Mesendoderm (in vitro differentiated cells): ENCODE data around the gene SRRM3.

Source experiments
- DNase-seq: peaks from one replicate; pipeline ENCODE4 v3.0.0; 2013
- H2AK5ac ChIP-seq: 2 replicates; pipeline ENCODE4 v1.6.1; 2013; ENCODE audit warnings: low read length, inconsistent platforms
- H2BK120ac ChIP-seq: 2 replicates; pipeline ENCODE4 v1.6.1; 2013; ENCODE audit warnings: low read depth, mild to moderate bottlenecking, low read length, moderate library complexity, mixed read lengths
- H2BK15ac ChIP-seq: replicated peaks from 2 replicates; pipeline ENCODE4 v1.6.1; 2013; ENCODE audit warnings: low read depth, mild to moderate bottlenecking, moderate library complexity
- H2BK5ac ChIP-seq: 2 replicates; pipeline ENCODE4 v1.6.1; 2013; ENCODE audit warnings: low read length, inconsistent platforms
- H3K18ac ChIP-seq: 2 replicates; pipeline ENCODE4 v1.6.1; 2013; ENCODE audit warnings: mild to moderate bottlenecking, low read length, mixed read lengths
- H3K23ac ChIP-seq: one replicate; pipeline ENCODE4 v1.6.1; 2013; ENCODE audit warnings: low read length
- H3K27ac ChIP-seq: 2 replicates; pipeline ENCODE4 v1.5.1; 2013; ENCODE audit warnings: low read depth, mild to moderate bottlenecking, inconsistent platforms, low read length, moderate library complexity
- H3K27me3 ChIP-seq: 2 replicates; pipeline ENCODE4 v1.6.1; 2013; ENCODE audit warnings: low read length, control low read depth, mild to moderate bottlenecking, inconsistent platforms; ENCODE audit not compliant: insufficient read depth, poor library complexity
- H3K36me3 ChIP-seq: 2 replicates; pipeline ENCODE4 v1.6.1; 2013; ENCODE audit warnings: low read length, inconsistent platforms; ENCODE audit not compliant: control insufficient read depth, insufficient read depth
- H3K4ac ChIP-seq: one replicate; pipeline ENCODE4 v1.6.1; 2013; ENCODE audit warnings: low read depth, mild to moderate bottlenecking, low read length, moderate library complexity
- H3K4me1 ChIP-seq: 2 replicates; pipeline ENCODE4 v1.6.1; 2013; ENCODE audit warnings: low read depth, low read length, inconsistent platforms; ENCODE audit not compliant: control insufficient read depth
- H3K4me2 ChIP-seq: 2 replicates; pipeline ENCODE4 v1.6.1; 2013; ENCODE audit warnings: low read length
- H3K4me3 ChIP-seq: 2 replicates; pipeline ENCODE4 v1.5.1; 2013; ENCODE audit warnings: mild to moderate bottlenecking, low read length
- H3K56ac ChIP-seq: one replicate; pipeline ENCODE4 v1.6.1; 2013; ENCODE audit warnings: low read length
- H3K79me1 ChIP-seq: 2 replicates; pipeline ENCODE4 v1.6.1; 2013; ENCODE audit warnings: low read length, inconsistent platforms
- H3K79me2 ChIP-seq: 2 replicates; pipeline ENCODE4 v1.6.1; 2013; ENCODE audit warnings: mild to moderate bottlenecking, low read length; ENCODE audit not compliant: control insufficient read depth, insufficient read depth
- H3K9ac ChIP-seq: 2 replicates; pipeline ENCODE4 v1.6.1; 2013; ENCODE audit warnings: low read length, inconsistent platforms
- H4K5ac ChIP-seq: one replicate; pipeline ENCODE4 v1.6.1; 2013; ENCODE audit warnings: low read length
- H4K8ac ChIP-seq: one replicate; pipeline ENCODE4 v1.6.1; 2013; ENCODE audit warnings: low read depth, mild to moderate bottlenecking, control low read depth, low read length, moderate library complexity
- WGBS: extraction: QIAGEN DNeasy Blood & Tissue Kit; methylation state at CpG from one replicate; pipeline ENCODE4 v1.1.7; 2013; ENCODE audit warnings: low lambda C conversion rate, missing lambda C conversion rate; ENCODE audit not compliant: insufficient coverage; ENCODE audit errors: extremely low coverage; 5-methylcytosine and 5-hydroxymethylcytosine counted together

SRRM3 gene

DNA sequence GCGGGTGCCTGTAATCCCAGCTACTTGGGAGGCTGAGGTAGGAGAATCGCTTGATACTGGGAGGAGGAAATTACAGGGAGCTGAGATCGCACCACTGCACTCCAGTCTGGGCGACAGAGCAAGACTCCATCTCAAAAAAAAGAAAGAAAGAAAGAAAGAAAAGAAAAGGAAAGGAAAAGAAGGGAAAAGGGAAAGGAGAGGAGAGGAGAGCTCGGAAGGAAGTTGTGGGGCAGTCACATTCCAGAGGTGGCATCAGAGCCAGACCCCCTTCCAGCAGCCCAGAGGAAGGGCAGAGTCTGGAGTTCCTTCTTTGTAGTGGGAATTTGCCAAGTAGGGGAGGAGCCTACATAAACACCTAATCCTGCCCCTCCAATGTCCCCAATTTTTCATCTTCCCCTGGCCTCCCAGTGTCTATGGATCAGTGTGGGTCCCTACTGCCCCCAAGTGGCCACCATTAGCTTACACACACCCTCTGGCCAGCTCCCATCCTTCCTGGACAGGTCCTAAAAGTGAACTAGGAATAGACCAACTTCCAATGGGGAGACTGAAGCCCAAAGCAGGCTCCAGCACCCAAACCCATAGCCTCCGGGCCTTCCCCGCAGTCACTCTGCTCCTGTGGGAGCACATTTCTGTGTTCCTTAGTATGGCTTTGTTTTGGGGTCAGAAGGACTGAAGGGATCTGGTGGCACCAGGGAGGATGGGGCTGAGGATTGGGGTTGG lies 61.1 kb downstream of the SRRM3 start:
- Histone ChIP-seq H3K18ac (no peak overlapping the region), H2BK15ac (no peak overlapping the region), H3K4me3 (no peak overlapping the region), H3K79me2 (no peaks in the 10 kb centered on the region), H4K8ac (no peak overlapping the region), H3K9ac (no peak overlapping the region), H3K56ac (no peak overlapping the region), H4K5ac (no peak overlapping the region), H3K36me3 (no peaks in the 10 kb centered on the region), H3K23ac (no peak overlapping the region), H2AK5ac (no peak overlapping the region), H2BK120ac (no peak overlapping the region), H2BK5ac (no peak overlapping the region), H3K4me1 (no peaks in the 10 kb centered on the region), H3K79me1 (no peaks in the 10 kb centered on the region), H3K27ac (no peak overlapping the region), H3K27me3 (no peaks in the 10 kb centered on the region), H3K4ac (no peak overlapping the region), H3K4me2 (no peak overlapping the region)
- WGBS: no CpG with 5 or more reads among the region's 7 CpGs
- DNase-seq: peak; percentile 85

DNA sequence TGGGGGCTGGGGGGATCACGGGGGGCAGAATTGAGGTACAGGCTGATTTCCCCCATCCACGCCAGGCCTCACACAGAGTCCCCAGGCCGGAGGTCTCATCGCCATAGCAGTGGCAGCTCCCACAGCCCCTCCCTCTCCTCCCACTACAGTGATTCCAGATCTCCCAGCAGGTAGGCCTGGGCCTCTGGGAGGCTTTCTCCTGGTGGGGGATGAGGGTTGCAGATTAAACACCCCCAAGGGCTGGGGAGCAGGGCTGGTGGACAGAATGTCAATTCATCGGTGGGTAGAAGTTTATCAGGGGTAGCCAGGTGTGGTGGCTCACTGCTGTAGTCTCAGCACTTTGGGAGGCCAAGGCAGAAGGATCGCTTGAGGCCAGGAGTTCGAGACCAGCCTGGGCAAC lies 63.6 kb downstream of the SRRM3 start:
- Histone ChIP-seq H3K36me3 (no peaks in the 10 kb centered on the region), H3K79me2 (no peaks in the 10 kb centered on the region), H3K9ac (no peak overlapping the region), H3K4ac (no peak overlapping the region), H3K56ac (no peak overlapping the region), H2BK120ac (no peak overlapping the region), H3K4me2 (no peak overlapping the region), H3K79me1 (no peaks in the 10 kb centered on the region), H2BK15ac (no peak overlapping the region), H2AK5ac (no peak overlapping the region), H3K18ac (no peak overlapping the region), H3K4me3 (no peak overlapping the region), H3K27me3 (no peaks in the 10 kb centered on the region), H3K4me1 (no peaks in the 10 kb centered on the region), H4K5ac (no peak overlapping the region), H4K8ac (no peak overlapping the region), H3K23ac (no peak overlapping the region), H3K27ac (no peak overlapping the region), H2BK5ac (no peak overlapping the region)
- no CpG with 5 or more reads among the region's 7 CpGs for WGBS
- DNase-seq: no peak

DNA sequence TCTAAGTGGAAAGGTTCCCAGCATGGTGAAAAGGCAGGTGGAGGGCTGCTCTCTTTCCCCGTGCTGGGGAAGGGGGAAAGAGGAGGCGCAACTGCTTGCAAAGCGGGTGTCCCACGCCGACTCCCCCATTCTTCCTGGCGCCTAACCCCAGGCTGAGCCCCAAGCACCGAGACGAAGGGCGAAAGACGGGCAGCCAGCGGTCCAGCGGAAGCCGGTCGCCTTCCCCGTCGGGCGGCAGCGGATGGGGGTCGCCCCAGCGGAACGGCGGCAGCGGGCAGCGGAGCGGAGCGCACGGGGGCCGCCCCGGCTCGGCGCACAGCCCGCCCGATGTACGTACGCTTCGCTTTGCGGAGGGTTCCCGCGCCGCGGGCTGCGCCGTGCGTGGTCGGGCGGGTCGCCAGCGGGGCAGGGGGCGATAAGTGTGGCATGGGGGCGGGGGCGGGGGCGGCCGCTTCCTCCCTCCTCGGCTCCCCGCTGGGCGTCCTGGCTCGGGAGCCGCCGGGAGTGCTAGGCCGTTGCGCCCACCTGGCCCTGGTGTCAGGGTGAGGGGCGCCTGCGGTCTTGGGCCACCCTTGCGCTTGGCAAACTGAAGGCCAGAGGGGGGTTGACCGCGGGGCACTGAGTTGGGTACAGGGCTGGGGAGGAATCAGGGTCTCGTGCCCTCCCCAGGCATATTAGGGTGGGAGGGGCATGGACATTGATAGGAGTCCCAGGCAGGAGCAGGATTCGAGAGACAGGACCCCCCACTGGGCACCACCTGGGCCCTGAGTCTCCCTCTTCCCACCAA lies 65.6 kb downstream of the SRRM3 start:
- Histone ChIP-seq H3K36me3 (no peaks in the 10 kb centered on the region), H3K23ac (no peak overlapping the region), H3K79me1 (no peaks in the 10 kb centered on the region), H3K4me3 (peak overlapping the region; percentile 22), H4K5ac (no peak overlapping the region), H2BK15ac (no peak overlapping the region), H3K18ac (peak overlapping the region; percentile 33), H3K79me2 (no peaks in the 10 kb centered on the region), H3K56ac (peak overlapping the region; percentile 77), H3K27ac (no peak overlapping the region), H4K8ac (no peak overlapping the region), H3K4ac (no peak overlapping the region), H2BK120ac (no peak overlapping the region), H3K9ac (peak overlapping the region; percentile 52), H2BK5ac (no peak overlapping the region), H3K4me1 (no peaks in the 10 kb centered on the region), H3K27me3 (no peaks in the 10 kb centered on the region), H3K4me2 (peak overlapping the region; percentile 52), H2AK5ac (no peak overlapping the region)
- WGBS: no CpG with 5 or more reads among the region's 68 CpGs
- no peak for DNase-seq

- Histone ChIP-seq H3K27me3 (no peaks in the 10 kb centered on the region), H3K18ac (no peak overlapping the region), H3K79me2 (no peaks in the 10 kb centered on the region), H3K4me1 (no peaks in the 10 kb centered on the region), H3K36me3 (no peaks in the 10 kb centered on the region), H2BK120ac (no peak overlapping the region), H3K56ac (no peak overlapping the region), H3K4me2 (no peak overlapping the region), H3K9ac (no peak overlapping the region), H4K8ac (no peak overlapping the region), H2BK5ac (no peak overlapping the region), H2AK5ac (no peak overlapping the region), H2BK15ac (no peak overlapping the region), H3K4me3 (no peak overlapping the region), H3K79me1 (no peaks in the 10 kb centered on the region), H4K5ac (no peak overlapping the region), H3K4ac (no peak overlapping the region), H3K23ac (no peak overlapping the region), H3K27ac (no peak overlapping the region)
- WGBS: no CpG with 5 or more reads among the region's 4 CpGs
- no peak for DNase-seq
Observed at GRCh38 chr7:76267894-76268183, 66.1 kb downstream of the SRRM3 start.

GRCh38 chr7:76268376-76268775 lies 66.7 kb downstream of the SRRM3 start:
- H2AK5ac ChIP-seq: no peak overlapping the region
- H3K4me1 ChIP-seq: no peaks in the 10 kb centered on the region
- no peak overlapping the region for H3K4me2 ChIP-seq
- WGBS: no CpG with 5 or more reads among the region's 5 CpGs
- H3K4ac ChIP-seq: no peak overlapping the region
- no peak overlapping the region for H3K4me3 ChIP-seq
- no peak for DNase-seq
- H4K8ac ChIP-seq: no peak overlapping the region
- no peak overlapping the region for H3K18ac ChIP-seq
- H2BK15ac ChIP-seq: no peak overlapping the region
- no peak overlapping the region for H3K56ac ChIP-seq
- H3K79me1 ChIP-seq: no peaks in the 10 kb centered on the region
- H2BK120ac ChIP-seq: no peak overlapping the region
- no peak overlapping the region for H2BK5ac ChIP-seq
- H3K23ac ChIP-seq: no peak overlapping the region
- H3K79me2 ChIP-seq: no peaks in the 10 kb centered on the region
- H3K27ac ChIP-seq: no peak overlapping the region
- no peaks in the 10 kb centered on the region for H3K36me3 ChIP-seq
- H4K5ac ChIP-seq: no peak overlapping the region
- H3K9ac ChIP-seq: no peak overlapping the region
- no peaks in the 10 kb centered on the region for H3K27me3 ChIP-seq
